Measurements from ENCODE around the gene DNAJB2.

DNA sequence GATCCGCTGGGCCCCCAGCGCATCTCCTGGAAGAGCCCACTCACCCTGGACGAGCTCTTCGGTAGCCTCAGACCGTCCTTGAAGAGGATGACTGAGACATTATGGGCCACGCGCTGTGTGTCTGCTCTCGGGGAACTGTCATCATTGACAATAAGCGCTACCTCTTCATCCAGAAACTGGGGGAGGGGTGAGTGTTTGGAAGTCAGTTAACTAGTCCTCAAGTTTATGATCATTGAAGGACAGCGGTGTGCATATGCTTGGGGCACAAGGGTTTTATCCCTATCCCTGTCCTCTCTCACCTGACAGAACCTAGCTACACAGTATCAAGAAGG lies 33.3 kb upstream of the DNAJB2 start:
- TF ChIP-seq, protein P1, sequence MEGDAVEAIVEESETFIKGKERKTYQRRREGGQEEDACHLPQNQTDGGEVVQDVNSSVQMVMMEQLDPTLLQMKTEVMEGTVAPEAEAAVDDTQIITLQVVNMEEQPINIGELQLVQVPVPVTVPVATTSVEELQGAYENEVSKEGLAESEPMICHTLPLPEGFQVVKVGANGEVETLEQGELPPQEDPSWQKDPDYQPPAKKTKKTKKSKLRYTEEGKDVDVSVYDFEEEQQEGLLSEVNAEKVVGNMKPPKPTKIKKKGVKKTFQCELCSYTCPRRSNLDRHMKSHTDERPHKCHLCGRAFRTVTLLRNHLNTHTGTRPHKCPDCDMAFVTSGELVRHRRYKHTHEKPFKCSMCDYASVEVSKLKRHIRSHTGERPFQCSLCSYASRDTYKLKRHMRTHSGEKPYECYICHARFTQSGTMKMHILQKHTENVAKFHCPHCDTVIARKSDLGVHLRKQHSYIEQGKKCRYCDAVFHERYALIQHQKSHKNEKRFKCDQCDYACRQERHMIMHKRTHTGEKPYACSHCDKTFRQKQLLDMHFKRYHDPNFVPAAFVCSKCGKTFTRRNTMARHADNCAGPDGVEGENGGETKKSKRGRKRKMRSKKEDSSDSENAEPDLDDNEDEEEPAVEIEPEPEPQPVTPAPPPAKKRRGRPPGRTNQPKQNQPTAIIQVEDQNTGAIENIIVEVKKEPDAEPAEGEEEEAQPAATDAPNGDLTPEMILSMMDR (IDR thresholded peaks at IDR 0.05): no peak
- no peak for TF ChIP-seq POLR2A (IDR thresholded peaks at IDR 0.05)

Measured in vagina (tissue), 2 donors.